Mesenchymal stem cell (in vitro differentiated cells and primary cell): ENCODE measurements around the gene SPOUT1.

Experiments used
- DNase-seq: peaks from one replicate; pipeline ENCODE4 v3.0.0-alpha.2; 2013
- H2AFZ ChIP-seq: one replicate; pipeline ENCODE4 v1.6.1; 2013; ENCODE audit warnings: low read depth, mild to moderate bottlenecking, control low read depth, inconsistent platforms, low read length, moderate library complexity
- H2AK5ac ChIP-seq: 2 replicates; pipeline ENCODE4 v1.6.1; 2013; ENCODE audit warnings: low read length, moderate library complexity, mild to moderate bottlenecking, inconsistent platforms; ENCODE audit not compliant: severe bottlenecking
- H2BK120ac ChIP-seq: one replicate; pipeline ENCODE4 v1.6.1; 2013; ENCODE audit warnings: low read depth, mild to moderate bottlenecking, inconsistent platforms, low read length, moderate library complexity
- H2BK12ac ChIP-seq, 2 experiments: one replicate each; pipeline ENCODE4 v1.6.1; 2013; ENCODE audit warnings: inconsistent platforms in 2 of 2, low read length in 2 of 2, mild to moderate bottlenecking in 2 of 2, moderate library complexity in 2 of 2, control low read depth in 1 of 2
- H2BK15ac ChIP-seq: one replicate; pipeline ENCODE4 v1.6.1; 2013; ENCODE audit warnings: mild to moderate bottlenecking, low read depth, inconsistent platforms; ENCODE audit not compliant: poor library complexity, severe bottlenecking
- H2BK5ac ChIP-seq: 2 replicates; pipeline ENCODE4 v1.6.1; 2013; ENCODE audit warnings: low read depth, mild to moderate bottlenecking, low read length, control low read depth, inconsistent platforms; ENCODE audit not compliant: poor library complexity, severe bottlenecking
- H3K14ac ChIP-seq, 2 experiments: one replicate each; pipeline ENCODE4 v1.6.1; 2013; ENCODE audit warnings: inconsistent platforms in 2 of 2, low read length in 2 of 2, control low read depth in 1 of 2, mild to moderate bottlenecking in 1 of 2, moderate library complexity in 1 of 2
- H3K18ac ChIP-seq, 2 experiments: one replicate each; pipeline ENCODE4 v1.6.1; 2013; ENCODE audit warnings: inconsistent platforms in 2 of 2, low read length in 2 of 2, control low read depth in 1 of 2, low read depth in 1 of 2, mild to moderate bottlenecking in 1 of 2
- H3K23ac ChIP-seq, 2 experiments: one replicate each; pipeline ENCODE4 v1.6.1; 2013; ENCODE audit warnings: inconsistent platforms in 2 of 2, low read length in 2 of 2, mild to moderate bottlenecking in 2 of 2, moderate library complexity in 2 of 2, control low read depth in 1 of 2
- H3K27ac ChIP-seq: 2 replicates; pipeline ENCODE4 v1.5.1; 2013; ENCODE audit warnings: mild to moderate bottlenecking, moderate library complexity, low read length, control low read depth, inconsistent platforms; ENCODE audit not compliant: poor library complexity, severe bottlenecking
- H3K27me3 ChIP-seq, 2 experiments: 2 replicates each; pipeline versions ENCODE4 v1.6.1 to v1.7.0; 2013; ENCODE audit warnings: low read length in 2 of 2, mild to moderate bottlenecking in 2 of 2, moderate library complexity in 2 of 2, control low read depth in 1 of 2, inconsistent platforms in 1 of 2; ENCODE audit not compliant: control insufficient read depth in 1 of 2, insufficient read depth in 1 of 2
- H3K36me3 ChIP-seq, 2 experiments: 2 replicates each; pipeline versions ENCODE4 v1.6.1 to v1.7.0; 2013; ENCODE audit warnings: low read length in 2 of 2, control low read depth in 1 of 2, inconsistent platforms in 1 of 2, low read depth in 1 of 2, mild to moderate bottlenecking in 1 of 2; ENCODE audit not compliant: insufficient read depth in 2 of 2, control insufficient read depth in 1 of 2
- H3K4ac ChIP-seq, 2 experiments: one replicate each; pipeline ENCODE4 v1.6.1; 2013; ENCODE audit warnings: inconsistent platforms in 2 of 2, low read length in 2 of 2, mild to moderate bottlenecking in 2 of 2, moderate library complexity in 2 of 2, control low read depth in 1 of 2, low read depth in 1 of 2
- H3K4me1 ChIP-seq: 2 replicates; pipeline ENCODE4 v1.6.1; 2013; ENCODE audit warnings: low read depth, low read length, control low read depth; ENCODE audit not compliant: control insufficient read depth, insufficient read depth
- H3K4me2 ChIP-seq: 2 replicates; pipeline ENCODE4 v1.6.1; 2013; ENCODE audit warnings: low read length, mild to moderate bottlenecking, inconsistent platforms; ENCODE audit not compliant: poor library complexity, severe bottlenecking
- H3K4me3 ChIP-seq, 2 experiments: 2 replicates each; pipeline versions ENCODE4 v1.5.1 to v1.7.0; 2013; ENCODE audit warnings: low read length in 2 of 2, mild to moderate bottlenecking in 2 of 2, control low read depth in 1 of 2, low read depth in 1 of 2; ENCODE audit not compliant: insufficient read depth in 1 of 2
- H3K79me1 ChIP-seq: replicated peaks from 2 replicates; pipeline ENCODE4 v1.6.1; 2013; ENCODE audit warnings: mild to moderate bottlenecking, control low read depth, low read length, inconsistent platforms; ENCODE audit not compliant: poor library complexity, severe bottlenecking
- H3K9ac ChIP-seq: 2 replicates; pipeline ENCODE4 v1.7.0; 2013; ENCODE audit warnings: mild to moderate bottlenecking, low read length, moderate library complexity
- H3K9me3 ChIP-seq: 2 replicates; pipeline ENCODE4 v1.7.0; 2013; ENCODE audit warnings: mild to moderate bottlenecking, low read length; ENCODE audit not compliant: control insufficient read depth
- H4K8ac ChIP-seq: one replicate; pipeline ENCODE4 v1.6.1; 2013; ENCODE audit warnings: inconsistent platforms, mild to moderate bottlenecking, low read length, moderate library complexity
- H4K91ac ChIP-seq: one replicate; pipeline ENCODE4 v1.6.1; 2013; ENCODE audit warnings: mild to moderate bottlenecking, low read length, inconsistent platforms
- WGBS: methylation state at CpG from one replicate; pipeline ENCODE4 v1.1.7; 2013; ENCODE audit warnings: mixed read lengths; 5-methylcytosine and 5-hydroxymethylcytosine counted together

SPOUT1 gene

DNA sequence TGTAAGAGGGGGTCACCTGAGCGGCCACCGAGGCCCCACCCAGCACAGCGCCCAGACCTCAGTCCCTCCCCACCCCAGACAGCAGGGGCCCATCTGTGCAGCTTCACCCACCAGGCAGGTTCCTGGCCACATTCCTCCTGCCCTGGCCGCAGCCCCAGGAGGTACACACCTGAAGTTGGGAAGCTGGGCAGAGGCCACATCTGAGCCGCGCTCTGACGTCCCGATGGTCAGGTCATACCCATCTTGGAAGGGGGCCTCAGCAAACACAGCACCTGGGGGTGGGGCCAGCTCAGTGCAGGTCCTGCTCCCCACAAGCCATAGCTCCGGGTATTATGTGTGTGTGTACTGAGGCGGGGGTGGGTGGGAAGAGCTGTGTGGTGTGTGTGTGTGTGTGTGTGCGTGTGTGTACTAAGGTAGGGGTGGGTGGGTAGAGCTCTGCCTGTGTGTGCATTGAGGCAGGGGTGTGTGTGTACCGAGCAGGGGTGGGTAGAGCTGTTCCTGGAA is 5.6 kb downstream of the SPOUT1 start:
- Histone ChIP-seq H3K27ac (no peak overlapping the region), H3K79me1 (peaks cover 24% of the 10 kb centered on the region)

DNA sequence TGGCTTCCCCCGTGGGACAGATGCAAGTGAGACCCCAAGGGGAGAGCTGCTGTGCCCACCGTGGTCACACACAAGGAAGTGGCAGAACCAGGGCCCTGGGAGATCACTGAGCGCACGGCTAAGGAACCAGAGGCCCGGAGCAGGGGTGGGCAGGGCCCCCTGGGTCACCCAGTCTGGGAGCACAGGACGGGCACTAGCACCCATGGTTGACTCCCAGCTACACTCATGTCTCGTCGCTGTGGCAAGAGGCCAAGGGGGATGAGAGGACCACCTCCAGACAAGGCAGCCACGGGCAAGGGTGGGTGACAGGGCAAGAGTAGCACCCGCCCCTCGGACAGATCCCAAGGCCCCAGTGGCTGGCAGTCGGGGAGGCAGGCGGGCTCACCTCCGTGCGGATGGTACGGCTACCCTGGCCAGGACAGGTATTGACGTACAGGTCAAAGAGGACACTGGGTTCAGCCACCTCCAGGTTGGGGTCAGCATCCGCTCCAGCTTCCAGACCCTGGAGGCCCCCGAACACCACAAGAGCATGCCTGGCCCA is 6.2 kb downstream of the SPOUT1 start:
- Histone ChIP-seq H3K4me2 (no peak overlapping the region), H3K27ac (no peak overlapping the region), H3K4ac (no peak overlapping the region), H3K36me3 (peaks cover 65 to 71% of the 10 kb centered on the region in 2 experiments), H2BK12ac (no peak overlapping the region), H2AK5ac (no peak overlapping the region), H3K23ac (no peak overlapping the region), H2BK120ac (no peak overlapping the region), H2BK5ac (no peak overlapping the region), H3K9me3 (no peaks in the 10 kb centered on the region), H3K18ac (no peak overlapping the region), H3K79me1 (peaks cover 21% of the 10 kb centered on the region), H3K9ac (no peak overlapping the region), H4K8ac (no peak overlapping the region), H3K27me3 (no peaks in the 10 kb centered on the region), H3K4me1 (peaks cover 15% of the 10 kb centered on the region), H4K91ac (no peak overlapping the region), H3K4me3 (peak overlapping the region in 1 of 2 experiments; percentile 18), H2BK15ac (no peak overlapping the region), H2AFZ (no peak overlapping the region), H3K14ac (no peak overlapping the region)
- WGBS, result 96% methylated on average over 19 of the region's 19 CpGs
- no peak for DNase-seq

More for the DNA sequence above, 5.6 kb downstream of the SPOUT1 start:
- H3K4me1 ChIP-seq, result peaks cover 16% of the 10 kb centered on the region
- H2BK12ac ChIP-seq, result no peak overlapping the region
- no peak overlapping the region for H3K14ac ChIP-seq
- H2BK120ac ChIP-seq, result no peak overlapping the region
- H2BK15ac ChIP-seq, result no peak overlapping the region
- no peak overlapping the region for H2BK5ac ChIP-seq
- no peak for DNase-seq
- H3K9me3 ChIP-seq, result no peaks in the 10 kb centered on the region
- H3K27me3 ChIP-seq, result no peaks in the 10 kb centered on the region
- H2AK5ac ChIP-seq, result no peak overlapping the region
- no peak overlapping the region for H4K8ac ChIP-seq
- H3K4me3 ChIP-seq, result no peak overlapping the region
- H3K36me3 ChIP-seq, result peaks cover 65 to 71% of the 10 kb centered on the region in 2 experiments
- no peak overlapping the region for H3K9ac ChIP-seq
- no peak overlapping the region for H3K23ac ChIP-seq
- no peak overlapping the region for H3K4ac ChIP-seq
- WGBS, result 98% methylated on average over 11 of the region's 12 CpGs
- no peak overlapping the region for H3K4me2 ChIP-seq
- H4K91ac ChIP-seq, result no peak overlapping the region
- H3K18ac ChIP-seq, result no peak overlapping the region
- H2AFZ ChIP-seq, result no peak overlapping the region

DNA sequence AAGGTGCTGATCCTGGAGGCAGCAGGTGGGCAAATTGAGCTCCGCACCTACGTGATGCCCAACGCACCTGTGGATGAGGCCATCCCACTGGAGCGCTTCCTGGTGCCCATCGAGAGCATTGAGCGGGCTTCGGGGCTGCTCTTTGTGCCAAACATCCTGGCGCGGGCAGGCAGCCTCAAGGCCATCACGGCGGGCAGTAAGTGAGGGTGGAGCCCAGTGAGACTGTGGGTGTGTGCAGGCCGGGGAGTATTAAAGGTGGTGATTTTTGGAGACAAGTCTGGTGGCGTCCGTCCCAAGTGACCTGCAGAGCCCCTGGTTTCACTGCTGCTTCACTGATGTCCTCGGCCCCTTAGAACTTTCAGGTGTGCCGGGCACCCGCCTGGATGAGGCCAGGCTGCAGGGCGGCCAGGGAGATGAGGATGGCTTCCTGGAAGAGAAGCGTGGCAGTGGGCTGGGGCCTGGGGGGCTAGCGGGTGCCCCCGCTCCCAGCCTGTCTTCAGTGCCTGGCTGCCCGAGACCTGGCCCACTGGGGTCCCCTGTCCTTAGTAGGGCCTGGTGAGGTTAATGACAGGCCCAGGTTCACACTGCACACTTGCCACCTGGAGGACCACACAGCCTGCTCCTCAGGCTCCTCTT is 7.1 kb downstream of the SPOUT1 start:
- no peak overlapping the region for H2AK5ac ChIP-seq
- no peak overlapping the region for H4K8ac ChIP-seq
- no peak overlapping the region for H3K18ac ChIP-seq
- no peak overlapping the region for H3K9ac ChIP-seq
- H2BK12ac ChIP-seq, result no peak overlapping the region
- DNase-seq, result no peak
- H2BK15ac ChIP-seq, result no peak overlapping the region
- no peak overlapping the region for H2BK120ac ChIP-seq
- H2AFZ ChIP-seq, result no peak overlapping the region
- no peaks in the 10 kb centered on the region for H3K9me3 ChIP-seq
- 95% methylated on average over 20 of the region's 22 CpGs for WGBS
- H4K91ac ChIP-seq, result no peak overlapping the region
- no peak overlapping the region for H3K4me3 ChIP-seq
- no peaks in the 10 kb centered on the region for H3K27me3 ChIP-seq
- H3K23ac ChIP-seq, result no peak overlapping the region
- no peak overlapping the region for H3K4ac ChIP-seq
- no peak overlapping the region for H3K4me2 ChIP-seq
- no peak overlapping the region for H2BK5ac ChIP-seq
- peaks cover 14% of the 10 kb centered on the region for H3K4me1 ChIP-seq
- no peak overlapping the region for H3K27ac ChIP-seq
- H3K36me3 ChIP-seq, result peaks cover 59 to 71% of the 10 kb centered on the region in 2 experiments
- peaks cover 17% of the 10 kb centered on the region for H3K79me1 ChIP-seq
- no peak overlapping the region for H3K14ac ChIP-seq

DNA sequence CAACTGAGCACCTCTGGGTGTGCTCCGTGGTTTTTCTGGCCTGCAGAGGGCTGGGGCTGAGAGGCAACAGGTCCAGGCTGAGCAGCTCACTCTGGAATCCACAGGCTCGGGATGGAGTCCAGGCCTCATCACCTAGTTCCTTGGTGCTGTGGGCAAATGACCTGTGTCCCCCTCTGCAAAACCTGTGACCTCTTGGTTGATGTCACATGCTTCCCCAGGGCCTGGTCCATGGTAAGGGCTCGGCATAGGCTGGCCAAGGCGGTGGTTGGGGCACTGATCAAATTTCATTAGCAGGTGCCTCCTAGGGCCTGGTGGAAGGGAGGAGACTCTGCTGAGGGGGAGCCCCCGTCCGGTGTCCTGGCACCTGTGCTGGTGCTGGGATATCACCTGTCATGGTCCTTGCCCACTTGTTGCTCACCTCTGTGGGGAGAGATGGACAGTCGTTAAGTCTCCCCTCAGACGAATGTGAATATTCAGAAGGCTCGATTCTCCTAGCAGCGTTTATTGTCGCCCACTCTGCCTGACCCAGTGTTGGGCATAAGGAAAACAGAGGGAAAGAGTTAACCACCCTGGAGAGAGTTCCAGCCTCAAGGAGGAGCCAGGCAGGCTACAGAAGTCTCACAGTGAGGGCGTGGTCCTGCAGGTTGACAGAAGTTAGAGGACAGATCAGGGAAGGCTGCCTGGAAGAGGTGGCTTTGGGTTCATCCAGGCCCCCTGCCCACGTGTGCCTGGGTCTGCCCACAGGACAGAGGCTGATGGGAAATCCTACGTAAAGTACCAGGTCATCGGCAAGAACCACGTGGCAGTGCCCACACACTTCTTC is 7.8 kb downstream of the SPOUT1 start:
- Histone ChIP-seq H3K14ac (no peak overlapping the region), H2AFZ (no peak overlapping the region), H4K91ac (no peak overlapping the region), H3K27me3 (no peaks in the 10 kb centered on the region), H2BK5ac (no peak overlapping the region), H2BK12ac (no peak overlapping the region), H3K9ac (no peak overlapping the region), H4K8ac (no peak overlapping the region), H3K4me1 (peaks cover 14% of the 10 kb centered on the region), H3K18ac (no peak overlapping the region), H3K4me2 (no peak overlapping the region), H3K4me3 (no peak overlapping the region), H3K27ac (no peak overlapping the region), H2BK120ac (no peak overlapping the region), H3K79me1 (peaks cover 11% of the 10 kb centered on the region), H3K9me3 (no peaks in the 10 kb centered on the region), H3K36me3 (peaks cover 52 to 63% of the 10 kb centered on the region in 2 experiments), H3K4ac (no peak overlapping the region), H2BK15ac (no peak overlapping the region), H3K23ac (no peak overlapping the region), H2AK5ac (no peak overlapping the region)
- WGBS, result 93% methylated on average over 16 of the region's 16 CpGs
- DNase-seq, result no peak
